GM19372 (cell line): ENCODE measurements around the gene PPM1G.
A peak's percentile ranks its signal among the peaks of the same experiment; 100 is the strongest.

Experiments
- ATAC-seq: cut with Tn5 transposase; IDR thresholded peaks from one replicate; pipeline ENCODE4 v1.9.1; 2021; ENCODE audit warnings: mild to moderate bottlenecking, low read depth, moderate library complexity; ENCODE audit not compliant: unreplicated experiment

Gene PPM1G

DNA sequence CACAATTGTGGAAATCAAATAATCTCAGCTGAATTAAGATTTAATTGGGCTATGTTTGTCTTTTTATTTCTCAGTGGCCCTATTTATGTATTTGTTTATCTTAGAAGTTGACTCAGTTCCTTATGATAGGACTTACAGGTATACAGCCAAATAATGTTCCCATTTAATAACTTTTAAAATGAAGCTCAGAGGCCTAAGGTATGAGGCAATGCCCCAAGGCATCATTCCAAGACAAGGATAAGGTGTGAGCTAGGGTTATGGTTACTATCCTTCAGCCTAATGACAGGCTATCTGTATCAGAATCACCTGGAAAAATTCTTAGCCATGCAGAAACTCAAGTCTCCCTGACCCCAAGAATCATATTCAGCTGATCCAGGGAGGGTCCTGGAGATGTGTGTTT lies 11.6 kb upstream of the PPM1G start:
- ATAC-seq, result no peak

- no peak for ATAC-seq
Observed at GRCh38 chr2:27416151-27416550, 6.8 kb upstream of the PPM1G start.

GRCh38 chr2:27412419-27413152 lies 3.2 kb upstream of the PPM1G start:
- no peak for ATAC-seq

DNA sequence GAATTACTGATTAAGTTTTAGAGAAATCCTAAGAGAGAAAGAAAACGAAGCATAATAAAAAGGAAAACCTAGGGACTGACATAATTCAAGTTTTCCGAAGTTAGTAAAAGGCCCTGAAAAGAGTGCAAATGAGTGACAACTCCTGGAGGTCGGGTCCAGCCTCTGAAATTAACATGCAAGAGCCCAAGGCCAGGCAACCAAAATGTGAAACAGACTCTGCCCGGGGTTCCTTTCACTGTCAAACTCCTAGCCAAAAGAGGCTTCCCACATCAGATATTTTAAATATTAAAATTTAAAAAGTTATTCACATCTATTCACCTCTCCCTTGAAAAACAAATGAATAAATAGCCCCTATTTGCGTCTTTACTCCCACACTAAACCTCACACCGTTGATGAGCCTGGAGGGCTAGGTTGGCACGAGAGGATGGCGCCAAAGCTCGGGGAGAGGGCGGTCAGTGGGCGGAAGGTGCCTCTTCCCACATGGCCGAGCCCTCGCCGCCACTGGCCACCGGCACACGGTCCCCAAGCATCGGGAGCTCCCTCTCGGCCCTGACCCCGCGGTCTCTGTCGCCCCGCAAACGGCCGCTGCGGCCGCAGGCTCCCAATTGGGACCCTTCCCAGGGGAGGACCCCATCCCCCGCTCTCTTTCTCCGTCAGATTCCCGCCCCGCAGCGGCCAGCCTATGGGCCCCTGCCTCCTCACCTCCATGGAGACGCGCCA lies 630 bp downstream of the PPM1G start:
- ATAC-seq, result peak; percentile 3

DNA sequence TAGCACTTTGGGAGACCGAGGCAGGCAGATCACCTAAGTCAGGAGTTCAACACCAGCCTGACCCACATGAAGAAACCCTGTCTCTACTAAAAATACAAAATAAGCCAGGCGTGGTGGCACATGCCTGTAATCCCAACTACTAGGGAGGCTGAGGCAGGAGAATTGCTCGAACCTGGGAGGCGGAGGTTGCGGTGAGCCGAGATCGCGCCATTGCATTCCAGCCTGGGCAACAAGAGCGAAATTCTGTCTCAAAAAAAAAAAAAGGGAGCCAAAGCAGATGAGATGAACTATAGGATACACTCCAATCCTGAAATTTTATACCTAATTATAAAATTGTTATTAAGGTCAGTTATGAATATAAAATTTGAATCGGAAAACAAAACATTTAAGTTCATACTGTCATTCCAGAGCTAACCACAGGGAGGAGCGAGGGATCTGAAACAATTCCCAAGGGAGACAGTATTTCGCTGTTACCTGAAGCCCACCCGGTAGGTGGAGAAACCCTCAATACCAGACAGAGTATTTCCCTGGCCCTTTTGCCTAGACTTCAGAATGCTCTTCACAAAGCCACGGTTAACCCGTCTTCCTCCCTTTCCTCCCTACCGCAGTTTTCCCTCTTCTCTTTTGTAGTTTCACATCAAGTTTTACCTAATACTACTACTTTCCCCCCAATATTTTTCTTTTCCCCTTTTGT lies 1.4 kb downstream of the PPM1G start:
- ATAC-seq, result no peak

DNA sequence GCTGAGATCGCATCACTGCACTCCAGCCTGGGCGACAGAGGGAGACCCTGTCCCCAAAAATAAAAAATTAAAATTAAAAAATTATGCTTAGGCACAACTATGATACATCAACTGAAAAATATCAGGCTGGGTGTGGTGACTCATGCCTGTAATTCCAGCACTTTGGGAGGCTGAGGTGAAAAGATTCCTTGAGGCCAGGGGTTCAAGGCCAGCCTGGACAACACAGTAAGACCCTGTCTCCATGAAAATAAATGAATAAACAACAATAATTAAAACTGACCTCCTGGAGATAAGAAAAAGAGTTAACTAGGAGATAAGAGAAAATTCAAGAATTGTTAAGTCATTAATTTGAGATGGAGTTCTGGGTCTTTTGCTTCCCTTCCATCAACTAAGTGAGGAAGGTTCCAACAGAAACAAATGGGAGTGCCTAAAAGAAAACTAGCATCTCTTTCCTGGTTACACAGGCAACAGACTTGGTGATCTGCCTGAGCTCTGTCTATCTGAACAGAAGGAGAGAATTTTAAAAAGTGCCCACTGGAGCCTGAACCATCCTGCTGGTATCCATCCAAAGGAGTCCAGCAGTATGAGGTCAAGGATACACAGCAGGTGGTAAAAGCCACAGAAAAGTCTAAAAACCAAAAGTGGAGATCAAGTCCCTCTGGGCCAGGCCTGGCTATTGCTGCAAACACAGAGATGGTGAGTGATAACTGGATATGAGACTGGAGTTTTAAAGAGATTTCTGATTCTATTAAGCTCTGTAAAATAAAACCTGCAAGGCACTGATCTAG lies 8.8 kb downstream of the PPM1G start:
- no peak for ATAC-seq

- ATAC-seq, result no peak
Observed at GRCh38 chr2:27398962-27399361, 10.4 kb downstream of the PPM1G start.

DNA sequence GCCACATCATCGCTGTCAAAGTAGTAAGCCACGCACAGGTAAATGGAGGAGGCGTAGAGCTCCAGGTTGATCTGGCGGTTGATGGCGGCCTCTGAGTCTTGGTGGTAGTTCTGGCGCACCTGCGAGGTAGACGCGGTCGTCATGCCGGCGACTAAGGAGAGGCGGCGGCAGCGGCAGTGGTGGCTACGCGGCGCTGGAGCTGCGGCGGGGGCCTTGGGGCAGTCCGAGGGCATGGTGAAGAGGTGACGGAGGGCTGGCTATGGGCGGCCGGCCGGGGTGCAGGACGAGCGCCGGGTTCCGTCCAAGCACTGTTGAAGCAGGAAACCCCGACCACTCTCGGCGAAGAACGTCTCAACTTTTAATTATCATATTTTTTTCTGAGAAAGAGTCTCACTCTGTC lies 16.2 kb downstream of the PPM1G start:
- no peak for ATAC-seq

DNA sequence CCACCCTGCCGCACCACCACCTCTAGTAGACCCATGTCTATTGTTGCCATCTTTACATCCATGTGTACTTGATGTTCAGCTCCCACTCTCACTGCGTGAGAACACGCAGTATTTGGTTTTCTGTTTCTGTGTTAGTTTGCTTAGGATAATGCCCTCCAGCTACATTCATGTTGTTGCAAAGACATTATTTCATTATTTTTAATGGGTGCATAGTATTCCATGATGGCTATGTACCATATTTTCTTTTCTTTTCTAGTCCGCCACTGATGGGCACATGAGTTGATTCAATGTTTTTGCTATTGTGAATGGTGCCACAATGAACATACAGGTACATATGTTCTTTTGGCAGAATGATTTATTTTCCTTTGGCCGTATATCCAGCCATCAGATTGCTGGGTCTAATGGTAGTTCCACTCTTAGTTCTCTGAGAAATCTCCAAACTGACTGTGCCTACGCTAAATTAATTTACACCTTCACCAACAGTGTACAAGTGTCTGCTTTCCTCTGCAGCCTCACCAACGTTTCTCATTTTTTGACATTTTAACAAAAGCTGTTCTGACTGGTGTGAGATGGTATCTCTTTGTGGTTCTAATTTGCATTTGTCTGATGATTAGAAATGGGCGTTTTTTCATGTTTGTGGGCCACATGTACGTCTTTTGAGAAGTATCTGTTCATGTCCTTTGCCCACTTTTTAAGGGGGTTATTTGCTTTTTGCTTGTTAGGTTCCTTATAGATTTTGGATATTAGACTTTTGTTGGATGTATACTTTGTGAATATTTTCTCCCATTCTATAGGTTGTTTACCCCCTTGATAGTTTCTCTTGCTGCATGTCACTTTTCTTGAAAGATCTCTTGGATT lies 18.3 kb downstream of the PPM1G start:
- ATAC-seq, result no peak

- ATAC-seq, result no peak
Observed at GRCh38 chr2:27381577-27382181, 27.7 kb downstream of the PPM1G start.

- peak; percentile 96 for ATAC-seq
Observed at GRCh38 chr2:27380626-27381545, 28.5 kb downstream of the PPM1G start, which contains the start of gene ZNF513. Gene ZNF513 (minus strand): TSS chr2:27380734. CDS start chr2:27380526, 208 bp downstream.

- peak; percentile 41 for ATAC-seq
Observed at GRCh38 chr2:27379836-27380625, 29.4 kb downstream of the PPM1G start.

DNA sequence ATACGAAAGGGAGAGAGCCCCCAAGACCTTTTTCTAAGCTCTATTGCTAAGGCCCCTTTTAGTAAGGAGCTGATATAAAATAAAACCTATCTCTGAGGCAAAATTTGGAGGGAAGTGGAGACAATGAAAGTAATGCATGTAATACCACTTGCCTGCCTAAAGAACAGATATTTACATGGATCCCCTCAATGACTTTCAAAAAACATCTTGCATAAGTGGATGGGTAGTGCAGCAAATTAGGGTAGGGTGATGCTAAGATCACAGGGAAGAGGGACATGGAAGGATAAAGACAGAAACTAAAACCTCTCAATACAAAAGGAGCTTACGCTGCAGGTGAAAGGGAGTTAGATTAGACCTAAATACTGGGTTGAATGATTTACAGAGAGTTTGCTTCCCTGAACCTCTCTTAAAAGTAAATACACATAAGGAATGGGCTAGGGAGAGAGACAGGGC lies 30.0 kb downstream of the PPM1G start:
- no peak for ATAC-seq

GRCh38 chr2:27378809-27379290 lies 30.5 kb downstream of the PPM1G start:
- ATAC-seq, result no peak

DNA sequence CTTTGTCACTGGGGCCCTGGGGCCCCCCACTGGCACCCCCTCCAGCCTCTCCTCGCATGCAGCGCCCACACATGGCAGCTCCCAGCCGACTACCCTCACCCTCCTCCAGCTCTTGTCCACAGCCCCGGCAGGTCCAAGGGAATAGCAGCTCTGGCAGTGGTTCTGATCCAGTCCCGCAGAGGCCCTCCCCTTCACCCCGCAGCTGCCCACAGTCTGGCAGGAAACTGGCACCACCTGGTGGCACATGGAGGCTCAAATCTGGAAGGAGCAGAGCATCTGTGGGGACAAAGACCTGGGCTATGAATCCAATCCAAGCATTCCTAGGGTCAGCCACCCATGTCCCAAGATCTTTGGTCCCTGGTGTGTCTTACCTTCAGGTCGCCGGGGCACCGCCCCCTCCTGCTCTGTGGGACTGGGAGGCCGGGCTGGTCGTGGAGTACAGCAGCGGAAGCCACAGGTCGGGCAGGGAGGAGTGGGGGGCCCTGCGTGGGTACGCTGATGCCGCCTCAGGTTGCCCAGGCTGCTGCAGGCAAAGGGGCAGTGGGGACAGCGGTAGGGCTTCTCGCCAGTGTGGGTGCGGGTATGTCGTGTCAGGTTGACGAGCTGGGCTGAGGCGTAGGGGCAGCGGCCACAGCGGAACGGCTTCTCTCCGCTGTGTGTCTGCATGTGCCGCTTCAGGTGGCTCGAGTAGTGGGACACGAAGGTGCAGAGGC lies 31.1 kb downstream of the PPM1G start:
- ATAC-seq, result no peak

- ATAC-seq, result no peak
Observed at GRCh38 chr2:27377618-27378095, 31.7 kb downstream of the PPM1G start.
